Caco-2 (cell line): ENCODE measurements around the gene FAM241A. TPM values are rescaled to one million over a fixed set of nuclear protein-coding genes. Genes with fewer than 3 reads are reported as not detected.
A peak's percentile ranks its signal among the peaks of the same experiment; 100 is the strongest.

Source experiments
- BruUV-seq: library from RNA; stranded (reverse); fragments of 400-500 nt; replicated peaks from 2 replicates; lab custom pipeline; 2021; lab: Mats Ljungman, UMichigan
- CTCF ChIA-PET: fragments of 300-600 bp; sonication (Branson Sonifier 250); formaldehyde crosslinking; loops from one replicate; lab custom pipeline; 2022; ENCODE audit warnings: antibody characterized with exemption; lab: Charles Lee
- POLR2A ChIA-PET: fragments of 300-600 bp; sonication (Branson Sonifier 250); formaldehyde crosslinking; loops from one replicate; lab custom pipeline; 2022; ENCODE audit warnings: antibody characterized with exemption; lab: Charles Lee
- DNase-seq, 2 experiments: peaks; one replicate each; pipeline versions ENCODE4 v3.0.0 to v3.0.0-alpha.2; 2020 to 2022
- H3K27me3 ChIP-seq: replicated peaks from 2 replicates; pipeline ENCODE4 v1.6.0; 2011; ENCODE audit warnings: low read length; ENCODE audit not compliant: control insufficient read depth, insufficient read depth
- H3K36me3 ChIP-seq: 2 replicates; pipeline ENCODE4 v1.5.1; 2011; ENCODE audit warnings: low read length; ENCODE audit not compliant: control insufficient read depth, insufficient read depth
- H3K4me1 ChIP-seq: fragments of 250-450 bp; sonication (Bioruptor Pico); 2 replicates; pipeline ENCODE4 v1.5.1; 2020; ENCODE audit warnings: mild to moderate bottlenecking
- H3K4me3 ChIP-seq: 2 replicates; pipeline ENCODE4 v1.5.1; 2011; ENCODE audit warnings: low read depth, mild to moderate bottlenecking, control low read depth, low read length
- H3K9me3 ChIP-seq: fragments of 250-450 bp; sonication (Bioruptor Pico); 2 replicates; pipeline ENCODE4 v1.5.1; 2020; ENCODE audit warnings: mild to moderate bottlenecking, moderate library complexity
- H3K27ac Mint-ChIP-seq: one replicate; pipeline ENCODE4 v1.8.0; 2022; ENCODE audit warnings: mixed read lengths; ENCODE audit not compliant: unreplicated experiment
- H3K27me3 Mint-ChIP-seq: one replicate; pipeline ENCODE4 v1.8.0; 2022; ENCODE audit warnings: mixed read lengths; ENCODE audit not compliant: insufficient read depth, unreplicated experiment
- H3K36me3 Mint-ChIP-seq: one replicate; pipeline ENCODE4 v1.8.0; 2022; ENCODE audit warnings: mild to moderate bottlenecking, mixed read lengths; ENCODE audit not compliant: insufficient read depth, unreplicated experiment
- H3K4me1 Mint-ChIP-seq: one replicate; pipeline ENCODE4 v1.8.0; 2022; ENCODE audit warnings: low read depth, mixed read lengths; ENCODE audit not compliant: unreplicated experiment
- H3K4me3 Mint-ChIP-seq: one replicate; pipeline ENCODE4 v1.8.0; 2022; ENCODE audit warnings: mild to moderate bottlenecking, moderate library complexity, mixed read lengths; ENCODE audit not compliant: unreplicated experiment
- H3K9me3 Mint-ChIP-seq: one replicate; pipeline ENCODE4 v1.8.0; 2022; ENCODE audit warnings: mixed read lengths; ENCODE audit not compliant: unreplicated experiment
- CTCF ChIP-seq, 2 experiments: fragments of 200-600 bp in 1 of 2; IDR thresholded peaks; 1 replicate in 1 of 2; 2 replicates in 1 of 2; pipeline versions ENCODE4 v1.5.1 to v1.8.0; 2011 to 2022; ENCODE audit warnings: antibody characterized with exemption in 1 of 2, control low read depth in 1 of 2, inconsistent platforms in 1 of 2, low read depth in 1 of 2, low read length in 1 of 2, mild to moderate bottlenecking in 1 of 2, moderate library complexity in 1 of 2; ENCODE audit not compliant: insufficient read depth in 1 of 2, severe bottlenecking in 1 of 2, unreplicated experiment in 1 of 2
- intact Hi-C: fragments of 100-400 bp; cut with micrococcal nuclease; formaldehyde crosslinking; loops from one replicate; pipeline ENCODE4 v1.10.0; 2022; ENCODE audit not compliant: unreplicated experiment
- total RNA-seq: library from RNA; stranded (reverse); gene quantifications from 2 replicates; pipeline ENCODE4 v1.2.3, GENCODE V29; 2022

Gene FAM241A
- total RNA-seq, 1 experiment from 2014 or later: 1.0 TPM

- Histone ChIP-seq H3K4me1 (peaks cover 12% of the 10 kb centered on the region; the same call in 1 of the 2 replicates), H3K9me3 (no peaks in the 10 kb centered on the region), H3K36me3 (no peaks in the 10 kb centered on the region), H3K27me3 (no peaks in the 10 kb centered on the region), H3K4me3 (peak within 1 kb of the TSS; percentile 96)
- CTCF ChIA-PET: interaction anchor here (1.0 to 1.3 kb wide), 4 partner anchors 15 to 177 kb away, joined by 3 to 11 read pairs (median 6); no protein-coding TSS in a partner anchor
- Mint-ChIP-seq H3K27me3 (no peaks in the 10 kb centered on the region), H3K36me3 (peaks cover 11% of the 10 kb centered on the region), H3K4me1 (peaks cover 12% of the 10 kb centered on the region), H3K27ac (peak within 1 kb of the TSS; percentile 96), H3K4me3 (peak within 1 kb of the TSS; percentile 96), H3K9me3 (no peaks in the 10 kb centered on the region)
- intact Hi-C loops: loop anchor here (1.0 kb wide), 3 partner anchors 18 to 119 kb away; partner anchors contain the start of gene ALPK1
- DNase-seq: peak; percentile 88 to 92
- POLR2A ChIA-PET: interaction anchor here (0.6 to 0.9 kb wide), 3 partner anchors 15 to 28 kb away, joined by 3 to 6 read pairs (median 4); no protein-coding TSS in a partner anchor
- peak; percentile 36 to 56 for TF ChIP-seq CTCF (IDR thresholded peaks at IDR 0.05; ENCODE audit: insufficient read depth in 1 of 2, low read depth in 1 of 2, low read length in 1 of 2, severe bottlenecking in 1 of 2, unreplicated experiment in 1 of 2)
- BruUV-seq: no TSS peak
These were observed 86.8 kb downstream of the FAM241A start, which contains the start of gene AP1AR for GRCh38 chr4:112231779-112232713. Gene AP1AR (plus strand): TSS chr4:112231787. CDS start chr4:112232092, 305 bp downstream.

GRCh38 chr4:112234952-112235609 is 89.8 kb downstream of the FAM241A start:
- peaks cover 20% of the 10 kb centered on the region for H3K4me1 Mint-ChIP-seq
- peak; percentile 62 to 77 for TF ChIP-seq CTCF (IDR thresholded peaks at IDR 0.05; ENCODE audit: insufficient read depth in 1 of 2, low read depth in 1 of 2, low read length in 1 of 2, severe bottlenecking in 1 of 2, unreplicated experiment in 1 of 2)
- ChIA-PET CTCF (interaction anchor here (1.0 to 2.9 kb wide), 2 partner anchors 18 to 135 kb away, joined by 3 to 11 read pairs; no protein-coding TSS in a partner anchor), POLR2A (no interaction called here)
- Histone ChIP-seq H3K4me1 (peaks cover 11% of the 10 kb centered on the region; the same call in 1 of the 2 replicates), H3K27me3 (no peaks in the 10 kb centered on the region), H3K9me3 (no peaks in the 10 kb centered on the region), H3K36me3 (no peaks in the 10 kb centered on the region), H3K4me3 (no peak overlapping the region)
- no peaks in the 10 kb centered on the region for H3K27me3 Mint-ChIP-seq
- peak; percentile 57 to 67 for DNase-seq
- H3K27ac Mint-ChIP-seq: no peak overlapping the region
- peaks cover 11% of the 10 kb centered on the region for H3K36me3 Mint-ChIP-seq
- intact Hi-C loops: loop anchor here (1.0 to 2.0 kb wide), 3 partner anchors 21 to 136 kb away; no protein-coding TSS in a partner anchor
- no peak overlapping the region for H3K4me3 Mint-ChIP-seq
- H3K9me3 Mint-ChIP-seq: no peaks in the 10 kb centered on the region
- no TSS peak for BruUV-seq

- no peak overlapping the region for H3K27ac Mint-ChIP-seq
- CTCF ChIA-PET: interaction anchor here (0.7 to 2.9 kb wide), 2 partner anchors 20 to 136 kb away, joined by 3 to 11 read pairs; no protein-coding TSS in a partner anchor
- Histone ChIP-seq H3K27me3 (no peaks in the 10 kb centered on the region), H3K4me3 (no peak overlapping the region), H3K4me1 (peaks cover 5% of the 10 kb centered on the region; the same call in 1 of the 2 replicates), H3K9me3 (no peaks in the 10 kb centered on the region), H3K36me3 (no peaks in the 10 kb centered on the region)
- H3K4me3 Mint-ChIP-seq: no peak overlapping the region
- H3K4me1 Mint-ChIP-seq: peaks cover 20% of the 10 kb centered on the region
- BruUV-seq: no TSS peak
- intact Hi-C loops: no loop called here
- no peaks in the 10 kb centered on the region for H3K27me3 Mint-ChIP-seq
- no peak for TF ChIP-seq CTCF (IDR thresholded peaks at IDR 0.05; ENCODE audit: insufficient read depth in 1 of 2, low read depth in 1 of 2, low read length in 1 of 2, severe bottlenecking in 1 of 2, unreplicated experiment in 1 of 2)
- POLR2A ChIA-PET: no interaction called here
- peaks cover 9% of the 10 kb centered on the region for H3K36me3 Mint-ChIP-seq
- H3K9me3 Mint-ChIP-seq: no peaks in the 10 kb centered on the region
- DNase-seq: no peak
These were observed 90.8 kb downstream of the FAM241A start for GRCh38 chr4:112236040-112236439.
